Measurements from ENCODE around the gene PRR5L.
"Not testable (repeated sequence)": the region's sequence is repeated elsewhere in the genome, so short reads cannot be mapped to it uniquely, and the experiment has no call there.

PRR5L gene

DNA sequence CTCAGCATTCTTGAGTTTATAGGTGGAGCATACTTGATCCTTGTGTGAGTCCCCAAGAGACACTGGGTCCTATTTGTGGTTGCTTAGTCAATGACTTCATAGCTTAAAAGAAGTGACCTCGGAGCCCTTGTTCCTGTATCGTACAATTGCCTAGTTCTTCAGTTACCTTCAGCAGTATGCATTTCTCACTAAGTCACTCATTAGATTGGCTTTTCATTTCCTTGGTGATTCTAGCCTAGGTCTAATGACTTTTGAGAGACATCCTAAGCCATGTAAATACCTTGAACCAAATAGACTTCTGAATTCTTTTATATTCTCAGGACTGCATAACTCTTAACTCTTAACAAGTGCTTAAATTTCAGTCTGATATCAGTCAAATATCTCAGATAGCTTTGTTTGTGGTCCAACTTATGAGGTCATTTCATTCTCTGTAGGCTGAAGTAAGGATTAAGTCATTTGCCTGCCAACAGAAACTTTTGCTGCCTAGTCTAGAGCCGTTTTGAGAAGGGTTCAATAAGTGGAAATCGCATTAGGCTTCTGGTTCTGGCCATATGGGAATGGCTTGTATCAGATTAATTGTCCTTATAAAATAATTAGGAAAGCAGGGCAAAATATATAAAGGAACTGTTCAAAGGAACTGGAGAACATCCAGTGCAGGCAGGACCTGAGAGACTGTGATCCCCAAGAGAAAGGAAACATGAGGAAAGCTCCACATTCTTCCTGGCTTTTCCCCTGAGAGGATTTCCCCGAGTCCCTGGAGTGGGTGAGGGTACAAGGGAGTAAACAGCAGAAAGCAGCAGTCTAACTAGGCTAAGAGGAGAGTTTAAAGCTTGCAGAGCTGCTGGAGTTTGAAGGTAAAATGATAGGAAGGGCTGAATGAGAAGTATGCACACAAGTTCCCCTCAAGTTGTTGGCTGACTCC is 174.1 kb downstream of the PRR5L start:
- DNase-seq, result no peak

DNA sequence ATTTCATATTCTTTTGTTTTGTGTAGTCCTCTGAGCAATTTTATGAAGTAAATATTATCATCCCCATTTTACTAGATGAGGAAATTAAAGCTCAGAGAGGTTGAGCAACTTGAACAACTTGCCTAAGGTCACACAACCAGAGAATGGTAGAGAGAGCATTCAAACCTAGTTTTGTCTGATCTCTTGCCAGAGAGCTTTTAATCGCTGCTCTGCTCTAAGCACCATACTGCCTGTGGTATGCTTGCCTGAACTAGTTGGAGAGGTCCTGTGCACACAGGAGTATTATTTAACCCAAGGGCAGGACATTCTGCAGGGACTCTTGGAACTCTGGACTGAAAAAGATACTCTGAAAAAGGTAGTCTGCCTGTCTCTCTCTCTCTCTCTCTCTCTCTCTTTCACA is 175.5 kb downstream of the PRR5L start:
- no peak for DNase-seq

GRCh38 chr11:36475192-36475591 is 179.1 kb downstream of the PRR5L start:
- no peak for DNase-seq

DNA sequence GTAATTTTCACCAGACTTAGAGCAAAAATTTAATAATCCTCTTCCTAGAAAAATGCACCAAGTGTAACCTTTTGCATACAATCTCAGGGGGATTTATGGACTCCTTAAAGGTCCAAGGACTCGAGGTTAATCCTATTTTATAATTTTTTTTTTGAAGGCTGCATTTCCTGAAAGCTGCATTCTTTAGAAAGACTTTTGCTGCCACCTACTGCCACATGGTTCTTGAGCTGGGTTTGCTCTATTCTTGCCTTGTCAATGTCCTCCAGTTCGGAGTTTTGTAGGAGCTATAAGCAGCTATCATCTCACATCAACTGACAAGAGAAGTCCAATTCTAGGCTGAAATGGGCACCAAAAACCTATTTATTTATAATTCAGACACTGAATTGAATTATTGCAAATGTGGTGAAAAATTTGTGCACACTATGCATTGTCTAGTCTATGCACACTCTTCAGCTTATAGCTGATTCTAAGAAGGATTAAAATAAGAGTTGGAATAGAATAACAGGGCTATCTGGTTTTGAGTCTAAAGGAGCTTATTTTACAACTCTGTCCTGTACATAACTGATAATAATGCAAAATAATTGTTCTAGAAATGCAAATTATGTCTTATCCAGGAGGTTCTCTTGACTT is 182.7 kb downstream of the PRR5L start:
- DNase-seq, result peak; percentile 50 to 78

GRCh38 chr11:36480833-36481232 is 184.7 kb downstream of the PRR5L start:
- no peak for DNase-seq

- not testable (repeated sequence) for DNase-seq
Measured at GRCh38 chr11:36483042-36483441, 187.0 kb downstream of the PRR5L start.

- no peak for DNase-seq
Measured at GRCh38 chr11:36485298-36486002, 189.4 kb downstream of the PRR5L start.

GRCh38 chr11:36487619-36488018 is 191.5 kb downstream of the PRR5L start:
- no peak for DNase-seq

DNA sequence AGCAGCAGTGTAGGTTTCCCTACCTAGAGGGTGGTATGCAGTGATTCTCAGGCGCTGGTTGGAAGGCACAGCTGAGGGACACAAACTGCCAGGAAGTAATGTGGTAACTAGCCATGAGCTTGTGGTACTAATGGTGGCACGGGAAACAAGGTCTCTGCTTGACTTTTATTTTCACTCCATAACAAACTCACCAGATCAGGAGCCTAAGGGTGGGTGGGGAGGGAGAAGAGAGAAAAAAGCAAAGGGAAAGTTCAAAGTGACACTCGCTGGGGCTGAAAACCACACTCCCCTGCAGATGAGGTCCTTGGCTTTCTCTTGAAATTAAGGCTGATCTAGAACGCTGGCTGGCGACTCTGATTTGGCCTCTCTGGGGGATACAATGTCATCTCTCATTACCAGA is 192.0 kb downstream of the PRR5L start:
- no peak for DNase-seq

GRCh38 chr11:36490026-36490806 is 194.1 kb downstream of the PRR5L start:
- DNase-seq, result no peak

GRCh38 chr11:36492724-36493304 is 196.7 kb downstream of the PRR5L start:
- DNase-seq, result peak; percentile 29 to 61

DNA sequence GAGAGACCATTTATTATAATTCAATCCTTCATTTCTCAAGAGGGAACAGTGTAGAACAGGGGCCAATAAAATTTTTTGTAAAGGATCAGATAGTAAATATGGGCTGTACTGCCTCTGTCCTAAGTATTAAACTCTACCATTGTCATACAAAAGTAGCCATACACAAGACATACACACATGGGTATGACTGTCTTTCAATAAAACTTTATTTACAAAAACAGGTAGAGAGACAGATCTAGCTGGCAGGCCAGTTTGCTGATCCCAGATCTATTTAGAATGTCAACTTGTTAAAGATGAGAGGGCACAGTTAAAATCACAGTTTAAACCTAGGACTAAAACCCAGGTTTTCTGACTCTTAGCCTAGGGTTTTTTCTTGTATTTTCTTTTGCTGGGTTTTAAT is 197.2 kb downstream of the PRR5L start:
- no peak for DNase-seq

DNA sequence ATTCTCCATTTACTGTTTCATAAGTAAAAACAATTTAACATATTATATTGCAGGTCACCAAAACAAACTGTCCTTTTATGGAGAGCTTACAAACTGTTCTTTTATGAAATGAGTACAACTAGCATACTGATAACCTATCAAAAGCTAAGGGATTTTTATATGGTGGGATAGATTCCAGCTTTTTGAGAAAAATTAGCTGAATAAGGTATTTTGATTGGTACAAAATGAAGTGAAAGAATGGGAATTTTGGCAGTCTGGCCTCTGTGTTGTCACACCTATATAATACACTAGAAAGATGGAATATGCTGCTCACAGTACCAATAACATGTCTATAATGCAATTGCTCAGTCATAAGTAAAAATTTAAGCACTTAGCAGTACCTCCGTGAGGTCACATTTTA is 202.6 kb downstream of the PRR5L start:
- no peak for DNase-seq

GRCh38 chr11:36499315-36499714 is 203.2 kb downstream of the PRR5L start:
- no peak for DNase-seq

DNA sequence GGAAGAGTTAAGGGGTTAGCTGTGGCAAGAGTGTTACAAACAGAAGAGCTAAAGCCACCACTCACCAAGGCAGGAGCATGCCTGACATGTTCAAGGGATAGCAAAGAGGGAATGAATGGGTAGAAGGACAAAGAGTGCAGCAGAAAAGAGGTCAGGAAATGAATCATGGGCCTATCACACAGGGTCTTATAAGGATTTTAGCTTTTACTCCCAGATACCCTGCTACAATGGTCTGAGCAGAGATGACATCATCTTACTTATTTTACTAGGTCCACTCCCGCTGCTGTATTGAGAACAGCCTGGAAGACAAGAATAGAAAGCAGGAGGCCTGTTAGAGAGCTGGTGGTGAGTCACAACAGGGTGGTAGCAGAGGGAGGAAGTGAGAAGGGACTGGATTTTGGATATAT is 204.2 kb downstream of the PRR5L start:
- DNase-seq, result no peak

DNA sequence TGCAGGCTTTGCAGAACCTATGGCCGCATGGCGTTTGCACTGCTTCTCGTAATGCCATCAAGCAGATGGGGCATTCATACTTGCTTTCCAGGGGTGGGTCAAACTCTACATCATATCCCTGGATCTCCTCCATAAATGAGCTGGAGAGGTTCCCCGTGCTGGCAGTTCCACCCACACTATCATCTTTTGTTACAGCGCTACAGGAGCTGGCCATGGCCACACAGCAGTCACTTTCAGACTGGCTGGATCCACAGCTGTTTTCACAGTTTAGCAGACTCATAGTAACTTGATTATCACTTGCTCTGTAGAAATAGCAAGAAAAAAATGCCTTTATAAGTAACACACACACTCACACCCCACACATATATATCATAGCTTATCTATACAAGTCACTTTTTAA is 205.1 kb downstream of the PRR5L start:
- DNase-seq, result no peak

DNA sequence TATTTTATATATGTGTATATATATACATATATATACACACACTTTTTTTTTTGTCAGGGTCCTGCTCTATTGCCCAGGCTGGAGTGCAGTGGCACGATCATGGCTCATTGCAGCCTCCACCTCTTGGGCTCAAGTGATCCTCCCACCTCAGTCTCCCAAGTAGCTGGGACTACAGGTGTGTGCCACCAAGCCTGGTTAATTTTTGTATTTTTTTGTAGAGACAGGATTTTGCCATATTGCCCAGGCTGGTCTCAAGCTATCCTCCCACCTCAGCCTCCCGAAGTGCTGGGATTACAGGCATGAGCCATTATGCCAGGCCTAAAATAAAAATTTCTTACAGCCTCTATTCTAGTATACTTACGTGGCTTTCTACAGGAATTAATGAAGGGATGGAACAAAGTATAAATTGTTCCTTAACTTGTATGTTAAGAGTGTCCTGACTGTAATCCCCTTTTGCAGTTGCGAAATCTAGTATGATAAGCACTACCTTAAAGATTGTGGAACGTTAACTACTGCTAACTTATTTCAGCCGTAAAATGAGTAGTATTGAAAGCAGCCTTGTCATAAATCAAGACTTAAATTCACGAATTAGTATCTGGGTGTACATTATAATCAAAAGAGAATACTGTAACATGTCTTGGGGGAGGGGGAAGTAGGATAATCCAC is 211.9 kb downstream of the PRR5L start:
- no peak for DNase-seq

- DNase-seq, result peak in 1 of 2 experiments; percentile 12
Measured at GRCh38 chr11:36508743-36509142, 212.7 kb downstream of the PRR5L start.

DNA sequence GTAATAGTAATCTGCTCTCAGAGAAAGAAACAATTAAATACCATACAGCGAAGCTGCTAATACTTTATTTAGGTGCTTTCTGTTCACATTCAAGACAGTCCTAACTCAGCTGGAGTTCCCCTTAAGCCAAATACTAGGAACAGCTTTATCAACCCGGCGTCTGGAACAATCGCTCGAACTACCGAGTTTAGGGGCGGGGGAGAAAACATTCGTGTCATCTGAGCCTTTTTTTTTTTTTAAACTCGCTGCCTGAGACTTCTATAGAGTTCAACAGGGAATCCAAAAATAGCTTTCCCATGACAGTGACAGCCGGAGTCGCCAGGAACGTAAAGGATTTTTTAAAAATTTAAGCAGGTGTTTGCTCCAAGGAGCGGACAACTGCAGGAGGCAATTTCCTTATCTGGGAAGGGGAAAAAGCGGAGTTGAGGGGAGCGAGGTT is 213.1 kb downstream of the PRR5L start:
- peak in 1 of 2 experiments; percentile 38 for DNase-seq

DNA sequence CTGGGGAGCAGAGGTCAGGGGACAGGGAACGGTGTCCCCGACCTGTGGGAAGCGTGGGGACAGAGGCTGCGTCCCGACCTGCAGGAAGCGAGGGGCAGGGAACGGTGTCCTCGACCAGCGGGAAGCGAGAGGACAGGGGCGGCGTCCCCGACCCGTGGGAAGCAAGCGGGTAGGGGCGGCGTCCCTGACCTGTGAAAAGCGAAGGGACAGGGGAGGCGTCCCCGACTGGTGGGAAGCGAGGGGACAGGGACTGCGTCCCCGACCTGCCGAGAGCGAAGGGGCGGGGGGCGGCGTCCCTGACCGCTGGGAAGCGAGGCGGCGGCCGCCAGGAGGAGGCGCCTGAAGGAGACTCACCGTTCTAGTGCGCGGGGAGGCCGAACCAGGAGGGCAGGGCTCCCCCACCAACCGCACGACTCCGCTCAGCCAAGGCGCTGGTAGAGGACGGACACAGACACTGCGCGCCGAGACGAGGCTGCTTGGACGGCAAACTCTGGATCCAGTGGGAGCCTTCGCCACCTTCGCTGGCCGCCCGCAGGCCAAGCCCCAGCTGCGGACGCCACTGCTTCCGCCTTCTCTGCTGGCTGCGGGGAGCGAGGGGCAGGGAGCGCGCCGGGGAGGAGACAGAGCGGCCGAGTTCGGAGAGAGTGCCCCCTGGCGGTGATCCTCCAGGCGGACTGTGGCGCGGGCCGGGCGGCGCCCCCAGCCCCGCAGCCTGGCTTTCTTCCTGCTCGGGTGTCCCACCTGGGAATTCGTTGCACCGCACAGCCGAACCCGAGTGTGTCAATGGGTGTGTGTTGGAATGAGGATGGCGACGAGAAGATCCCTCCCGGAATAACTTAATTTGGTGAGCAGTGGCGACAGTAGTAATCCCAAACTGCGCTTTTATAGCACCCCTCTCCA is 213.9 kb downstream of the PRR5L start, which contains the start of gene TRAF6:
Gene TRAF6 (minus strand): TSS at position 579 of the 900 bp plus-strand sequence. CDS start 8,757 bp downstream, outside the sequence.
- peak; percentile 84 to 93 for DNase-seq

GRCh38 chr11:36510594-36510942 is 214.5 kb downstream of the PRR5L start:
- no peak for DNase-seq

Data from NCI-H526 (cell line).